Measurements from ENCODE around the gene KRTAP2-2.

DNA sequence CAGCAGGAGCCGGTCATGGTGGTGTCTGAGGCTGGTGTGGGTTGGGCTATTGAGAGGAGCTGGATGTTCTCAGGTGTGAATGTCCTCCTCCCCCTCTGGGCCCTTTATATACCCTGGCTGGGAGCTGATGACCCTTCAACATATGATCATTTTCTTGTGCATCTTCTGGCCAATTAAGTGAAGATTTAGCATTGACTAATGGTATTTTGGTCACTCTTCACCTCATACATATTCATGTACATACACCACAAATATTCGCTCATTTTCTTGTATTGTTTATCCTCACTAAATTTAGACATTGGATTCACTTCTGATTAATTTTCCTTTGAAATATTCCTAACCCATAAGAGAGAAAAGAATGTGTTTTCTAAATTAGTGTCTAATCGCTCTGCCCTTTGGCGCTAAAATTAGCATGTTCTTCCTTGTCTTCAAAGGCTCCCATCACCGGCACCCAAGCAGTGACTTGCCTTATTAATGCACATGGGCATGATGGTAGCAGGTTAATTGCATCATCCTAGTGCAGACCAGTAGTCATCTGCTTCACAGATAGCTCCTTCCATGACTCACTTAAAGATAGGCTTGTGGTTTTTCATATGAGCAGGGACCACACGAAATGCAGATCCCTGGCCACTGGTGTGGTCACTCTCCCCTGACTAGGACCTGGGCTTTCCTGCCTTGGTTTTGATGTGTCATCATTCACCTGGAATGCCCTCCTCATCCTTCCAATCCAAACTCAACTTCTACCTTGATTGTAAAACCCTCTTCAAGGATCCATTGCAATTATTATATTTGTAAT lies 11.0 kb upstream of the KRTAP2-2 start, which contains the start of gene KRTAP2-4:
- TF ChIP-seq GATA3 (IDR thresholded peaks at IDR 0.05; ENCODE audit: low read depth, low read length) (no peak), GATA2 (IDR thresholded peaks at IDR 0.05; ENCODE audit: low read depth, low read length) (no peak)
